ENCODE data around the gene ZNF621.

- no peak for TF ChIP-seq CTCF (IDR thresholded peaks at IDR 0.05)
- no peak for TF ChIP-seq POLR2AphosphoS5 (IDR thresholded peaks at IDR 0.05; ENCODE audit: insufficient read depth in 1 of 2, low read depth in 1 of 2)
Observed at GRCh38 chr3:40583691-40584090, 58.9 kb downstream of the ZNF621 start.
